Prostate gland (tissue), 2 donors: Measurements from ENCODE around the gene SGPP1. TPM values are rescaled to one million over a fixed set of nuclear protein-coding genes. Genes with fewer than 3 reads are reported as not detected.
"Not testable (repeated sequence)": the region's sequence is repeated elsewhere in the genome, so short reads cannot be mapped to it uniquely, and the experiment has no call there.

Experiments used
- DNase-seq: peaks from one replicate; pipeline ENCODE4 v3.0.0-alpha.2; 2019; ENCODE audit warnings: low spot score
- H3K27ac ChIP-seq, 2 donors: fragments of 200-600 bp; sonication (generic); 2 replicates each; pipeline ENCODE4 v1.5.1; 2017 to 2019
- H3K27me3 ChIP-seq: fragments of 200-600 bp; sonication (generic); replicated peaks from 2 replicates; pipeline ENCODE4 v1.5.1; 2019; ENCODE audit not compliant: insufficient read depth
- H3K36me3 ChIP-seq, 2 donors: fragments of 200-600 bp; sonication (generic); 1 replicate in 1 of 2; 2 replicates in 1 of 2; pipeline versions ENCODE4 v1.5.1 to v1.8.1; 2017 to 2019
- H3K4me1 ChIP-seq: fragments of 200-600 bp; sonication (generic); replicated peaks from 2 replicates; pipeline ENCODE4 v1.5.1; 2019
- H3K4me3 ChIP-seq, 2 donors: fragments of 200-600 bp; sonication (generic); 2 replicates each; pipeline ENCODE4 v1.5.1; 2017 to 2019
- H3K9me3 ChIP-seq: fragments of 200-600 bp; sonication (generic); 2 replicates; pipeline ENCODE4 v1.5.1; 2017
- POLR2A ChIP-seq: fragments of 450-650 bp; IDR thresholded peaks from one replicate; pipeline ENCODE4 v1.6.1; 2016; ENCODE audit warnings: antibody characterized with exemption, mild to moderate bottlenecking
- POLR2AphosphoS5 ChIP-seq: sonication (generic); formaldehyde crosslinking; IDR thresholded peaks from one replicate; pipeline ENCODE4 v1.6.1; 2017; ENCODE audit warnings: antibody characterized with exemption
- WGBS: methylation state at CpG from one replicate; pipeline ENCODE4 v1.1.5; 2018; 5-methylcytosine and 5-hydroxymethylcytosine counted together
- intact Hi-C: fragments of 100-400 bp; cut with DNase I; formaldehyde crosslinking; loops from one replicate; pipeline ENCODE4 v1.14.2; 2022
- total RNA-seq, 2 donors: library from RNA; depleted of rRNA; stranded (reverse); fragments of >200 nt; gene quantifications; one replicate each; pipeline ENCODE4 v1.1.0, GENCODE V29; 2016
- TF ChIP-seq, protein P1 (sequence below), 4 experiments: fragments of 200-600 bp in 2 of 4; fragments of 450-650 bp in 2 of 4; sonication (generic) in 2 of 4; IDR thresholded peaks; 1 replicate in 3 of 4; 2 replicates in 1 of 4; pipeline ENCODE4 v1.5.1; 2016 to 2019; ENCODE audit warnings: antibody characterized with exemption in 4 of 4, mild to moderate bottlenecking in 2 of 4, moderate library complexity in 2 of 4

The SGPP1 gene
- total RNA-seq, 2 donors from 2014 or later, result 19.7 to 37.5 TPM

DNA sequence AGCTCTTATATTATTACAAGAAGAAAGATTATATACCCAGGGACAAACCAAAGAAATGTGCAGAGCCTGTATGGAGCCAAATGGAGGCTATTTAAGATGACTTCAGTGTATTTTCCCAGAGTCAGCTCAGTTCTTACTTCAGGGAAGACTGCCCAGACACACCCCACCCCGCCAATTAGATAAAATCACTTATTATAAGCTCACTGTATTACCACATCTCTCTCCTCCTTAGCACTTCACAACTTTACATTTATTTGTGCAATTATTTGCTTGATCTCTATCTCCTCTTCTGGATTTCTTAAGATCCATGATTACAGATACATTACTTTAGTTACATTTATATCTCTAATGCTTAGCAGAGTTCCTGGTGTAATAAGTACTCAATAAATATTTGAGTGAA, 61.5 kb downstream of the SGPP1 start:
- Histone ChIP-seq H3K27me3 (no peaks in the 10 kb centered on the region), H3K4me3 (no peak overlapping the region), H3K27ac (no peak overlapping the region), H3K36me3 (no peaks in the 10 kb centered on the region), H3K4me1 (no peaks in the 10 kb centered on the region), H3K9me3 (no peaks in the 10 kb centered on the region)
- DNase-seq, result no peak
- intact Hi-C loops, result no loop called here
- TF ChIP-seq, protein P1, sequence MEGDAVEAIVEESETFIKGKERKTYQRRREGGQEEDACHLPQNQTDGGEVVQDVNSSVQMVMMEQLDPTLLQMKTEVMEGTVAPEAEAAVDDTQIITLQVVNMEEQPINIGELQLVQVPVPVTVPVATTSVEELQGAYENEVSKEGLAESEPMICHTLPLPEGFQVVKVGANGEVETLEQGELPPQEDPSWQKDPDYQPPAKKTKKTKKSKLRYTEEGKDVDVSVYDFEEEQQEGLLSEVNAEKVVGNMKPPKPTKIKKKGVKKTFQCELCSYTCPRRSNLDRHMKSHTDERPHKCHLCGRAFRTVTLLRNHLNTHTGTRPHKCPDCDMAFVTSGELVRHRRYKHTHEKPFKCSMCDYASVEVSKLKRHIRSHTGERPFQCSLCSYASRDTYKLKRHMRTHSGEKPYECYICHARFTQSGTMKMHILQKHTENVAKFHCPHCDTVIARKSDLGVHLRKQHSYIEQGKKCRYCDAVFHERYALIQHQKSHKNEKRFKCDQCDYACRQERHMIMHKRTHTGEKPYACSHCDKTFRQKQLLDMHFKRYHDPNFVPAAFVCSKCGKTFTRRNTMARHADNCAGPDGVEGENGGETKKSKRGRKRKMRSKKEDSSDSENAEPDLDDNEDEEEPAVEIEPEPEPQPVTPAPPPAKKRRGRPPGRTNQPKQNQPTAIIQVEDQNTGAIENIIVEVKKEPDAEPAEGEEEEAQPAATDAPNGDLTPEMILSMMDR (IDR thresholded peaks at IDR 0.05), result no peak
- TF ChIP-seq POLR2AphosphoS5, result no peak
- TF ChIP-seq POLR2A, result no peak
- 19% methylated on average over 1 of the region's 1 CpG for WGBS

DNA sequence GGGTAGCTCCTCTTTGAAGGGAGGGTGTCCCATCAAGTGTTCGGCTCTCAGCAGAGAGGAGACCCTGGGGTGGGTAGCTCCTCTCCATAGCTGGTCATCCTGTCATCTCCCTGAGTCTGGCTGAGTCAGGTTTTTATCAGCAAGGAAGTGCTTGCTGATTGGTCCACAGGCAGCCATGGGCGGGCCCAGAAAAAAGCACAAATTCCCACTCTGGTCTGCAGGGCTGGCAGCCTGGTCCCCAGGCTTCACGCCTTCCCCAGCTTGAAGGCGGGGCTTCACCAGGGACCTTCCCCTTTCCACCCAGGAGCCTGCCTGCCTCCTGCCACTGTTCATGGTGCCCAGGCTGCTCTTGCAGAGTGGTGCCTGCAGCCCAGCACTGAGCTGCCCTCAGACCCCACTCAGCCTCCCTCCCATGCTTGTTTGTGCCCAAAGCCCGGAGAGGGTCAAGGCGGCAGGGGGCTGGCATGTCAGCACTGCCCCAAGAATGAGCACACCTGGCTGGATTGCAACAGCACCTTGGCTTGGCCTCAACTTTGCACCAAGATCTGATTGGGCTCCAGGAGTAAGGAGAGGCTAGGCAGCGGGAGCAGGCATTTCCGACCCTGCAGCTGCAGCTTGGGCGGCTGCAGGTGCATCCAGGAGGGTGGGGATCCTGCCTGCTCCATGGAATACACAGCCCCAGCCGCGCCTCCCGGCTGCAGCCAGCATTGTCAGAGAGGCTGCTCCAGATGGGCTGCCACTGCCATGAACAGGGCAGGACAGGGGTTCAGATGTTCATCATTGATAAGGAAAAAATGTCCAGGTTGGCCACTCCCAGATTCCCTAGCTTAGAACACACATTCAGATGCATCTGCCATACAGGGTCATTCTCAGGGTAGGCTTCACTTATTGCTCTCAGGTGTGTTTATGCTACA, 64.2 kb downstream of the SGPP1 start:
- Histone ChIP-seq H3K27me3 (no peaks in the 10 kb centered on the region), H3K4me1 (no peaks in the 10 kb centered on the region), H3K36me3 (no peaks in the 10 kb centered on the region), H3K27ac (no peak overlapping the region), H3K9me3 (no peaks in the 10 kb centered on the region), H3K4me3 (no peak overlapping the region)
- TF ChIP-seq POLR2AphosphoS5 (no peak), POLR2A (no peak)
- TF ChIP-seq, protein P1 (IDR thresholded peaks at IDR 0.05), result no peak
- intact Hi-C loops, result no loop called here
- DNase-seq, result no peak
- WGBS, result 70% methylated on average over 12 of the region's 12 CpGs

DNA sequence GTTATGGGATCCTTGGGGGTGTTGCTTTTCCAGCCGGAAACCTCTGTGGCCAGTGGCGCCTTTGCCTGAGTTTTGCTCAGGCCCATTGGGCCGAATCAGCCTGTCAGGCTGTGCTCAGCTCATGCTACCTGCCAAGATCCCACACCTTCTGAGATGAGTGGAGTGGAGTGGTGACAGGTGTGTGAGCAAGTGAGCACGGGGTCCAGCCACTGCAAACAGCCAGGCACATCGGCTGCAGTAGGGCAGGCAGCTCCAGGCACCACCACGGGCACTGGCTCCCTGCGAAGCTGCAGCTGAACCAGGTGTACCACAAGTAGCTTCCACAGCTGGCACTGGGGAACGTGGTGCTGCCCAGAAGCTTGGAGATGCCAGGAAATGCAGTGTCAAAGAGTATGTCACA, 65.1 kb downstream of the SGPP1 start:
- intact Hi-C loops, result no loop called here
- H3K4me3 ChIP-seq, result no peak overlapping the region
- H3K27me3 ChIP-seq, result no peaks in the 10 kb centered on the region
- WGBS, result 96% methylated on average over 8 of the region's 8 CpGs
- no peak for DNase-seq
- no peaks in the 10 kb centered on the region for H3K9me3 ChIP-seq
- H3K27ac ChIP-seq, result no peak overlapping the region
- H3K4me1 ChIP-seq, result no peaks in the 10 kb centered on the region
- H3K36me3 ChIP-seq, result no peaks in the 10 kb centered on the region
- TF ChIP-seq POLR2A (no peak), POLR2AphosphoS5 (no peak)
- TF ChIP-seq, protein P1 (IDR thresholded peaks at IDR 0.05), result no peak

DNA sequence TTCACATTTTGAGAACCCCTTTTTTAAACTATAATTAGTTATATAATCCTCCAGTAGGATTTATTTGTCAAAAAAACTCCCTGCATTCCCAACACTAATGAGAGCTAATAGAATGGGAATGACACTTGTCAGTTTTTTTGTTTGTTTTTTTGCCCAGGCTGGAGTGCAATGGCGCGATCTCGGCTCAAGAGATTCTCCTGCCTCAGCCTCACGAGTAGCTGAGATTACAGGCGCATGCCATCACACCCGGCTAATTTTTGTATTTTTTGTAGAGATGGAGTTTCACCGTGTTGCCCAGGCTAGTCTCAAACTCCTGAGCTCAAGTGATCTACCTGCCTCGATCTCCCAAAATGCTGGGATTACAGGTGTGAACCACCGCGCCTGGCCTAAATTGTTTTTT, 66.0 kb downstream of the SGPP1 start:
- H3K27ac ChIP-seq, H3K27me3 ChIP-seq, H3K4me1 ChIP-seq, DNase-seq, H3K36me3 ChIP-seq, intact Hi-C loops, H3K4me3 ChIP-seq, H3K9me3 ChIP-seq: not testable (repeated sequence)
- WGBS, result 96% methylated on average over 10 of the region's 10 CpGs

DNA sequence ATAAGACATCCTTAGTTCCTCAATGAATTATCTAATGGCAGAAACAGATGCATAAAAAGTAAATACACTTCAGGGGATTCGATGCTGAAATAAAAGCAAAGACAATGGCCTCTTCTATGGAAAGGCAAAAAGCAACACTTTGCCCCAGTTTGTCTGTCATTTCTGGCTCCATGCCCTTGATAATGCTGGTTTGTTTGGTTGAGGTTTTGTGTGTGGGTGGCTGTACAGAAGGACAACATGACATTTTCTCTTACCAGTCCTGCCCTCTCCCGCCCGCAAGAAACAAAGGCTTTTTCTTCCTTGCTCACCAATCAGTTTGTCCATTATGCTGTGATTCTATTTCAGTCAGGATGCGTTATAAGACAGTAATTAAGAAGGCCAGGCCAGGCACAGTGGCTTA, 68.1 kb downstream of the SGPP1 start:
- TF ChIP-seq POLR2A (no peak), POLR2AphosphoS5 (no peak)
- TF ChIP-seq, protein P1 (IDR thresholded peaks at IDR 0.05), result no peak
- DNase-seq, result no peak
- intact Hi-C loops, result no loop called here
- 67% methylated on average over 4 of the region's 4 CpGs for WGBS
- Histone ChIP-seq H3K9me3 (no peaks in the 10 kb centered on the region), H3K4me1 (no peaks in the 10 kb centered on the region), H3K4me3 (no peak overlapping the region), H3K27ac (no peak overlapping the region), H3K27me3 (no peaks in the 10 kb centered on the region), H3K36me3 (no peaks in the 10 kb centered on the region)
